ENCODE results near the gene BPIFB6. TPM values are rescaled to one million over a fixed set of nuclear protein-coding genes. Genes with fewer than 3 reads are reported as not detected.

The BPIFB6 gene
- total and polyA plus RNA-seq, 2 of the 4 experiments (the other 2 are of a cell fraction): not detected

DNA sequence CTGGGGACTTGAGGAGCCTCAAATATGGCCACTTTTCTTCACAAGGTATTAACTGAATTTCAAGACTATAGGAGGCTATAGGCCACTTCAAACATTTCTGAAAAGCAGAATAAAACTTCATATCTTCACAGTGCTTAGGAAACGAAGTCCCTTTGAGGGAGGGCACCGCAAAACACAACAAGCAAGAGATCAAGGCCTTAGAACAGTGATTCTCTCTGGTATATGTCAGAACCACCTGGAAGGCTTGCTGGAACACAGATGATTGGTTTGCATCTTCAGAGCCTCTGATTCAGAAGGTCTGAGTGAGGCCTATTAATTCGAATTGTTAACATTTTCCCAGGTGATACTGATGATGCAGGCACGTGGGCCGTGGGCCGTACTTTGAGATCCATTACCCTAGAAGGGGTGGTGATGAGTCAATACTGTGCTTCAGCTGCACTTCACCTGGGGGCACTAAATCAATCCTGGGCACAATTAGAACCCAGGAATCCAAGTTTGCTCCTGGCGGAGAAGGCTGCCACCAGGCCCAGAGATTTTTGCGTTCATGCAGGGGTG is 37.9 kb upstream of the BPIFB6 start:
- H3K14ac ChIP-seq (replicated peaks; ENCODE audit: low read depth, low read length): no peak overlapping the region
- H4K91ac ChIP-seq (ENCODE audit: insufficient read depth, low read depth, low read length): no peak overlapping the region
- H3K27me3 ChIP-seq (ENCODE audit: control insufficient read depth, insufficient read depth, low read length): peaks cover 5% of the 10 kb centered on the region
- H3K79me1 ChIP-seq (ENCODE audit: low read depth in 1 of 2, low read length in 2 of 2): no peaks in the 10 kb centered on the region
- H2BK120ac ChIP-seq (ENCODE audit: low read depth, low read length): no peak overlapping the region
- dilution Hi-C loops (cut with HindIII; ENCODE audit: low sequenced_read_pairs, unreplicated experiment): no loop called here
- ChIA-PET POLR2A (ENCODE audit: unreplicated experiment) (no interaction called here), CTCF (no interaction called here)
- H3K27ac ChIP-seq (ENCODE audit: insufficient read depth, low read length): no peak overlapping the region
- H3K18ac ChIP-seq (ENCODE audit: low read depth, low read length): no peak overlapping the region
- intact Hi-C loops (cut with micrococcal nuclease): no loop called here
- no peaks in the 10 kb centered on the region for H3K36me3 ChIP-seq (ENCODE audit: control insufficient read depth, insufficient read depth, low read length)
- no peak overlapping the region for H4K5ac ChIP-seq (ENCODE audit: low read depth, low read length)
- no peak overlapping the region for H3K9ac ChIP-seq (ENCODE audit: low read depth, low read length)
- H3K23ac ChIP-seq (ENCODE audit: low read depth, low read length): no peak overlapping the region
- H2AK5ac ChIP-seq (ENCODE audit: low read depth, low read length): no peak overlapping the region
- BruUV-seq (replicated peaks): no TSS peak
- in situ Hi-C loops (cut with MboI; ENCODE audit: low sequenced_read_pairs): no loop called here
- H2BK20ac ChIP-seq (ENCODE audit: low read depth, low read length): no peak overlapping the region
- no peak overlapping the region for H2BK5ac ChIP-seq (ENCODE audit: low read depth, low read length, poor library complexity, severe bottlenecking)
- H2AFZ ChIP-seq (replicated peaks; ENCODE audit: low read length, poor library complexity): no peak overlapping the region
- DNase-seq (no peak), ATAC-seq (ENCODE audit: low read depth) (no peak)
- H2BK15ac ChIP-seq (ENCODE audit: low read depth, low read length): no peak overlapping the region
- H3K4me3 ChIP-seq (ENCODE audit: insufficient read depth, low read depth, low read length): no peak overlapping the region
- 50% methylated on average over 5 of the region's 8 CpGs; no CpG with 5 or more reads in 1 of the 2 experiments for WGBS, 2 experiments (ENCODE audit: extremely low coverage in 2 of 2, insufficient read length in 1 of 2)
- no peaks in the 10 kb centered on the region for H3K9me3 ChIP-seq (ENCODE audit: control insufficient read depth, insufficient read depth, low read length)
- H4K20me1 ChIP-seq (ENCODE audit: insufficient read depth, low read length): no peaks in the 10 kb centered on the region
- no peak overlapping the region for H3K56ac ChIP-seq (ENCODE audit: extremely low read depth, insufficient read depth, low read length)
- H3K4ac ChIP-seq (ENCODE audit: low read depth, low read length): no peak overlapping the region
- no peak overlapping the region for H3K4me2 ChIP-seq (ENCODE audit: low read depth, low read length)
- H2AK9ac ChIP-seq (replicated peaks; ENCODE audit: low read depth, low read length, poor library complexity): no peak overlapping the region
- no peaks in the 10 kb centered on the region for H3K4me1 ChIP-seq (ENCODE audit: control insufficient read depth, insufficient read depth, low read length)
- H3K9me1 ChIP-seq (ENCODE audit: insufficient read depth, low read length): no peaks in the 10 kb centered on the region
- no peak overlapping the region for H4K8ac ChIP-seq (ENCODE audit: low read depth in 2 of 2, low read length in 2 of 2)
- TF ChIP-seq CEBPB (IDR thresholded peaks at IDR 0.05; ENCODE audit: low read depth, low read length) (no peak), MAFK (IDR thresholded peaks at IDR 0.05; ENCODE audit: low read depth, low read length) (no peak), RCOR1 (IDR thresholded peaks at IDR 0.05; ENCODE audit: insufficient replicate concordance, low read length) (no peak), MAZ (IDR thresholded peaks at IDR 0.05; ENCODE audit: borderline replicate concordance, low read depth, low read length) (no peak), CHD1 (IDR thresholded peaks at IDR 0.05; ENCODE audit: low read depth, low read length) (no peak), MXI1 (IDR thresholded peaks at IDR 0.05; ENCODE audit: borderline replicate concordance, low read depth, low read length) (no peak), RAD21 (IDR thresholded peaks at IDR 0.05; ENCODE audit: low read length) (no peak), FOS (IDR thresholded peaks at IDR 0.05; ENCODE audit: low read depth, low read length) (no peak), SMC3 (IDR thresholded peaks at IDR 0.05; ENCODE audit: low read depth, low read length) (no peak), RFX5 (IDR thresholded peaks at IDR 0.05; ENCODE audit: low read depth, low read length) (no peak)
- TF ChIP-seq, protein P1, sequence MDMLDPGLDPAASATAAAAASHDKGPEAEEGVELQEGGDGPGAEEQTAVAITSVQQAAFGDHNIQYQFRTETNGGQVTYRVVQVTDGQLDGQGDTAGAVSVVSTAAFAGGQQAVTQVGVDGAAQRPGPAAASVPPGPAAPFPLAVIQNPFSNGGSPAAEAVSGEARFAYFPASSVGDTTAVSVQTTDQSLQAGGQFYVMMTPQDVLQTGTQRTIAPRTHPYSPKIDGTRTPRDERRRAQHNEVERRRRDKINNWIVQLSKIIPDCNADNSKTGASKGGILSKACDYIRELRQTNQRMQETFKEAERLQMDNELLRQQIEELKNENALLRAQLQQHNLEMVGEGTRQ (IDR thresholded peaks at IDR 0.05; ENCODE audit: low read depth, low read length): no peak
- TF ChIP-seq, protein P2, sequence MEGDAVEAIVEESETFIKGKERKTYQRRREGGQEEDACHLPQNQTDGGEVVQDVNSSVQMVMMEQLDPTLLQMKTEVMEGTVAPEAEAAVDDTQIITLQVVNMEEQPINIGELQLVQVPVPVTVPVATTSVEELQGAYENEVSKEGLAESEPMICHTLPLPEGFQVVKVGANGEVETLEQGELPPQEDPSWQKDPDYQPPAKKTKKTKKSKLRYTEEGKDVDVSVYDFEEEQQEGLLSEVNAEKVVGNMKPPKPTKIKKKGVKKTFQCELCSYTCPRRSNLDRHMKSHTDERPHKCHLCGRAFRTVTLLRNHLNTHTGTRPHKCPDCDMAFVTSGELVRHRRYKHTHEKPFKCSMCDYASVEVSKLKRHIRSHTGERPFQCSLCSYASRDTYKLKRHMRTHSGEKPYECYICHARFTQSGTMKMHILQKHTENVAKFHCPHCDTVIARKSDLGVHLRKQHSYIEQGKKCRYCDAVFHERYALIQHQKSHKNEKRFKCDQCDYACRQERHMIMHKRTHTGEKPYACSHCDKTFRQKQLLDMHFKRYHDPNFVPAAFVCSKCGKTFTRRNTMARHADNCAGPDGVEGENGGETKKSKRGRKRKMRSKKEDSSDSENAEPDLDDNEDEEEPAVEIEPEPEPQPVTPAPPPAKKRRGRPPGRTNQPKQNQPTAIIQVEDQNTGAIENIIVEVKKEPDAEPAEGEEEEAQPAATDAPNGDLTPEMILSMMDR (conservative IDR thresholded peaks at IDR 0.05; ENCODE audit: low read depth, low read length): no peak
- TF ChIP-seq, protein P3, sequence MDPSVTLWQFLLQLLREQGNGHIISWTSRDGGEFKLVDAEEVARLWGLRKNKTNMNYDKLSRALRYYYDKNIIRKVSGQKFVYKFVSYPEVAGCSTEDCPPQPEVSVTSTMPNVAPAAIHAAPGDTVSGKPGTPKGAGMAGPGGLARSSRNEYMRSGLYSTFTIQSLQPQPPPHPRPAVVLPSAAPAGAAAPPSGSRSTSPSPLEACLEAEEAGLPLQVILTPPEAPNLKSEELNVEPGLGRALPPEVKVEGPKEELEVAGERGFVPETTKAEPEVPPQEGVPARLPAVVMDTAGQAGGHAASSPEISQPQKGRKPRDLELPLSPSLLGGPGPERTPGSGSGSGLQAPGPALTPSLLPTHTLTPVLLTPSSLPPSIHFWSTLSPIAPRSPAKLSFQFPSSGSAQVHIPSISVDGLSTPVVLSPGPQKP (IDR thresholded peaks at IDR 0.05; ENCODE audit: borderline replicate concordance, low read depth, low read length): no peak

Measured in IMR-90 (cell line).